ENCODE measurements around the gene SLC8A1.

Gene SLC8A1

GRCh38 chr2:40165509-40165844, 286.4 kb downstream of the SLC8A1 start:
- H3K9ac ChIP-seq (ENCODE audit: insufficient read length), result no peak overlapping the region
- no peak for DNase-seq (ENCODE audit: low read depth, low spot score)
- H3K27ac ChIP-seq, result no peak overlapping the region
- no peak for TF ChIP-seq FOXP2 (optimal IDR thresholded peaks at IDR 0.05; ENCODE audit: control extremely low read depth, extremely low read length, insufficient read depth)
- no peak for TF ChIP-seq EZH2 (IDR thresholded peaks at IDR 0.05)
- no peak for TF ChIP-seq POLR2AphosphoS5 (IDR thresholded peaks at IDR 0.05; ENCODE audit: borderline replicate concordance, low read depth, low read length)
- H3K9me3 ChIP-seq (ENCODE audit: low read depth, low read length), result no peaks in the 10 kb centered on the region
- H3K4me3 ChIP-seq, result no peak overlapping the region
- H3K36me3 ChIP-seq (ENCODE audit: insufficient read depth, low read length), result no peaks in the 10 kb centered on the region

DNA sequence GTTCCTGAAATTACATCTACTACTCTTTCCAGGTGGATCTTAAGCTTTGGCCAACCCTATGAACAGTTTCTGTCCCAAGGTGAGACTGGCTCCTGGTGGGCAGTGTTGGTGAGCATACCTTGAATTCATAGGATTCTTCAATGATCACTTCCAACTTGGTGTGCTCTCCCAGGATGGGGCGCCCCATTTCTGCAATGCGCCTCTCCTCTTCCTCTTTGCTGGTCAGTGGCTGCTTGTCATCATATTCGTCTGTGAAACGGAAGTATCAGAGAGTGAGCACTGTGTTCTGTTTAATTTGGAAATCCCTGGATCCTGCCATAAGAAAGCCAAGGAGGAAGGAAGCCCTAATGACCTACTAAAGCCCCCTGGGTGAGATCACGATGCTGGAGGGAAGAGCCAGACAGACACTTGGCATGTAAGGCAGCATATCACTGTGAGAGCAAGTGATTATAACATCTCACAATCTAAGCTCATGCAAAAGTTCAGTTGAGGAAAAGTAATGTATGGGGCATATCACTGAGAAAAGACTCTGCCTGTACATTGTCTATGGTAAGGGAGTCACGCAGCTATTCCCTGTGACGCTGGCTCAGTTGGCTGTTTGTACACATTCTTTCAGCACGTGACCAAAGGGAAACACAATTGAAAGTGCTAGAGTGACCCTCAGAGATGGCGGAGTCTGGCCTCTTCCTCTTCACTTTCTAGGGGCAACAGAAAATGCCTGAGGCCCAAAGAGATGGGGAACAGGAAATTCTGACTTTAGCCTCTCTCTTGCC, 287.0 kb downstream of the SLC8A1 start:
- Histone ChIP-seq H3K4me3 (no peak overlapping the region), H3K36me3 (ENCODE audit: insufficient read depth, low read length) (no peaks in the 10 kb centered on the region)
- no peak for DNase-seq (ENCODE audit: low read depth, low spot score)

DNA sequence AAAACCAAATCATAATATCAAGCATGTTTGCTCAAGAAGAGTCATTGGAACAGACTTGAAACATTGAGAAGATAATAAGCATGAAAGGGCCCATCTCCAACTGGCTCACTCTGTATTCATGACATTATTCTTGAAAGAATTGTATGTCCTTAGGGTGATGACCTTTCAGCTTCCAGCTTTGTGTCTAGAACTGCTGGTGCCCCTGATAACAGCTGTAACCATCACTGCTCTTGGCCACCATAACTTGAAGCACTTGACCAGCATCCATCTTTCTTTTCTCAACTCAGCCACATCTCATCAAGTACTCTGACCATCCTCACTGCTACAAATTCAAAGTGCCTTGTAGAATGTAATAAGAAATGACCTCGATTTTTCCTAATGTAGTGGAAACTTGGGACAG, 289.9 kb downstream of the SLC8A1 start:
- Histone ChIP-seq H3K27ac (no peak overlapping the region), H3K36me3 (ENCODE audit: insufficient read depth, low read length) (no peaks in the 10 kb centered on the region), H3K9ac (ENCODE audit: insufficient read length) (no peak overlapping the region), H3K4me3 (no peak overlapping the region), H3K9me3 (ENCODE audit: low read depth, low read length) (no peaks in the 10 kb centered on the region)
- TF ChIP-seq POLR2AphosphoS5 (IDR thresholded peaks at IDR 0.05; ENCODE audit: borderline replicate concordance, low read depth, low read length), result no peak
- DNase-seq (ENCODE audit: low read depth, low spot score), result no peak

More for the DNA sequence above, 287.0 kb downstream of the SLC8A1 start:
- no peak overlapping the region for H3K27ac ChIP-seq
- no peaks in the 10 kb centered on the region for H3K9me3 ChIP-seq (ENCODE audit: low read depth, low read length)
- no peak overlapping the region for H3K9ac ChIP-seq (ENCODE audit: insufficient read length)
- no peak for TF ChIP-seq EZH2 (IDR thresholded peaks at IDR 0.05)
- TF ChIP-seq POLR2AphosphoS5 (IDR thresholded peaks at IDR 0.05; ENCODE audit: borderline replicate concordance, low read depth, low read length), result no peak

DNA sequence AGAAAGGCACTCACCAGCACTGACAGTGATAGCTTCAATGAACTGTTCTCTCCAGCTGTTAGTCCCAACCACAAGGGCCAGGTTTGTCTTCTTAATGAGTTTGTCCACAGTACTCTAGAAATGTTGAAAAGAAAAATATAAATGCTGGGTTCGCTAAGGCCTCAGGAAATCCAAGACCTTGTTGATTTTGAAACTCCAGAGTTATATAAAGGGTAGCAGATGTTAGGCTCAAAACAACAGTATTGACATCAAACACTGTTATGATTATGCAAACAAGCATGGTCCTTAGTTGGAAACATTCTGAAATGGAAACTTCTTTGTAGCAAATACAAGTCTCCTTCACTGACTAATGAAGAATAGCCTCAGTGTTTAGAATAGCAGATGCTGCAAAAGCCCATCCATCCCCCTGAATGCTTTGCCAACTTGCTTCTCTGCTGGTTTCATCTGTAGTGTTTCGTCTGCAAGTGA, 291.1 kb downstream of the SLC8A1 start:
- Histone ChIP-seq H3K9me3 (ENCODE audit: low read depth, low read length) (no peaks in the 10 kb centered on the region), H3K36me3 (ENCODE audit: insufficient read depth, low read length) (no peaks in the 10 kb centered on the region), H3K4me3 (no peak overlapping the region), H3K27ac (no peak overlapping the region), H3K9ac (ENCODE audit: insufficient read length) (no peak overlapping the region)
- no peak for DNase-seq (ENCODE audit: low read depth, low spot score)
- TF ChIP-seq FOXP2 (optimal IDR thresholded peaks at IDR 0.05; ENCODE audit: control extremely low read depth, extremely low read length, insufficient read depth) (no peak), POLR2AphosphoS5 (IDR thresholded peaks at IDR 0.05; ENCODE audit: borderline replicate concordance, low read depth, low read length) (no peak), EZH2 (IDR thresholded peaks at IDR 0.05) (no peak)

GRCh38 chr2:40159333-40159732, 292.6 kb downstream of the SLC8A1 start:
- no peaks in the 10 kb centered on the region for H3K9me3 ChIP-seq (ENCODE audit: low read depth, low read length)
- no peak for DNase-seq (ENCODE audit: low read depth, low spot score)
- no peak overlapping the region for H3K9ac ChIP-seq (ENCODE audit: insufficient read length)
- H3K27ac ChIP-seq, result no peak overlapping the region
- no peak overlapping the region for H3K4me3 ChIP-seq
- H3K36me3 ChIP-seq (ENCODE audit: insufficient read depth, low read length), result no peaks in the 10 kb centered on the region
- TF ChIP-seq FOXP2 (optimal IDR thresholded peaks at IDR 0.05; ENCODE audit: control extremely low read depth, extremely low read length, insufficient read depth), result no peak

DNA sequence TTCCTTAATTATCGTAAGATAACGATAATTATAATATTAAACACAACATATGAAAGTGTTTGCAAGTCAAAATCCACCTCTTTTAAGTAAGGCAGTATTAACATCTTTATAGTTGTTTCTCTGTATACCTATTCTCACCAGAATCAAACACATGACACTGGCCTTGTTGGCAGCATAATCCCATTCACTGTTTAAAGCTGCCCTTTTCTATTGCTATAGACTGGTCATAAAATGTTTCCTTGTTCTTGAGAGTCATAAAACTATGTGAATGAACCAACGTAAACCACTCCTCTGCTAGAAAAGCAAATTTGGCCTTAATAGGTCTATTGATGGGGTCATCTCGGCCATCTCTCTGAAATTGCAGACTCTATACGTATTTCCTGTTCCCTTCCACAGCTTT, 293.1 kb downstream of the SLC8A1 start:
- no peak overlapping the region for H3K27ac ChIP-seq
- H3K4me3 ChIP-seq, result no peak overlapping the region
- DNase-seq (ENCODE audit: low read depth, low spot score), result no peak
- H3K9me3 ChIP-seq (ENCODE audit: low read depth, low read length), result no peaks in the 10 kb centered on the region
- no peaks in the 10 kb centered on the region for H3K36me3 ChIP-seq (ENCODE audit: insufficient read depth, low read length)
- TF ChIP-seq POLR2AphosphoS5 (IDR thresholded peaks at IDR 0.05; ENCODE audit: borderline replicate concordance, low read depth, low read length), result no peak
- no peak for TF ChIP-seq EZH2 (IDR thresholded peaks at IDR 0.05)
- no peak for TF ChIP-seq FOXP2 (optimal IDR thresholded peaks at IDR 0.05; ENCODE audit: control extremely low read depth, extremely low read length, insufficient read depth)
- H3K9ac ChIP-seq (ENCODE audit: insufficient read length), result no peak overlapping the region

DNA sequence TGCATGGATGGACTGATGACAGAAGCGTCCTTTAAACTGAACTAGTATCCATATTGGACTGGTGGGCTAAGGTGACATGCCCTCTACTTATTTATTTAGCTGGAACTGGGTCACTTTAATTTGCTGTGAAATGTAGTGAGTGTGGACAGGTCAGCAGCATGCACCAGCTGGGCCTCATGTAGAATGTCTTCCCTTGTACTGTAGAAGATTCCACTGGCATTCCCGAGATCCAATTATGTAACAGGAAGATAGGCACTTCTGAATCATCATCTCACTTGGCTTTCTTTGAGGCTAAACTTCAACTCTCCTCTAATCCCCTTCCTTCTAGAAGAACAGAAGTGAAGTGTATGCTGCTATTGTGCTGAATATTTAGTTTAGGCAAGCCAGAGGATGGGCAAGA, 296.2 kb downstream of the SLC8A1 start:
- Histone ChIP-seq H3K9ac (ENCODE audit: insufficient read length) (no peak overlapping the region), H3K4me3 (no peak overlapping the region), H3K9me3 (ENCODE audit: low read depth, low read length) (no peaks in the 10 kb centered on the region), H3K27ac (no peak overlapping the region), H3K36me3 (ENCODE audit: insufficient read depth, low read length) (no peaks in the 10 kb centered on the region)
- no peak for DNase-seq (ENCODE audit: low read depth, low spot score)
- TF ChIP-seq FOXP2 (optimal IDR thresholded peaks at IDR 0.05; ENCODE audit: control extremely low read depth, extremely low read length, insufficient read depth) (no peak), POLR2AphosphoS5 (IDR thresholded peaks at IDR 0.05; ENCODE audit: borderline replicate concordance, low read depth, low read length) (no peak), EZH2 (IDR thresholded peaks at IDR 0.05) (no peak)

DNA sequence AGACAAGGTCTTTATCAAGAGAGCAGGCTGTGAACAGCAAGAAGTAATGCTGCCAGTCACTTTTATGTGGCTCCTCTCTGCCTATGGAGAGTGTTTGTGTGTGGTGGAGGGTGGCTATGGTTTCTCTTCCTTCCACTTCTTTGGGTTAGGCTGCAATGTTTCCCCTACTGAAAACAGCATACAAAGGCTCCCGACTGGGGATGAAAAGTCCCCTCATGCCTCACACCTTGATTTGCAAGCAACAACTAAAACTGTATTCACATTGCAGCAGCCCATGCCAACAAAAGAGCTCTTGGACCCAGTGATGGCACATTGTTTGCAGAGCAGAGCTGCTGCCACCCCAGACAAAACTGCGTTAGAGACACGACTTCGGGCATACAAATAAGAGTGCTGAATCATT, 301.6 kb downstream of the SLC8A1 start:
- DNase-seq (ENCODE audit: low read depth, low spot score), result no peak
- Histone ChIP-seq H3K9me3 (ENCODE audit: low read depth, low read length) (no peaks in the 10 kb centered on the region), H3K9ac (ENCODE audit: insufficient read length) (no peak overlapping the region), H3K27ac (no peak overlapping the region), H3K4me3 (no peak overlapping the region), H3K36me3 (ENCODE audit: insufficient read depth, low read length) (no peaks in the 10 kb centered on the region)
- TF ChIP-seq EZH2 (IDR thresholded peaks at IDR 0.05) (no peak), FOXP2 (optimal IDR thresholded peaks at IDR 0.05; ENCODE audit: control extremely low read depth, extremely low read length, insufficient read depth) (no peak), POLR2AphosphoS5 (IDR thresholded peaks at IDR 0.05; ENCODE audit: borderline replicate concordance, low read depth, low read length) (no peak)

- no peaks in the 10 kb centered on the region for H3K9me3 ChIP-seq (ENCODE audit: low read depth, low read length)
- H3K4me3 ChIP-seq, result no peak overlapping the region
- H3K27ac ChIP-seq, result no peak overlapping the region
- H3K9ac ChIP-seq (ENCODE audit: insufficient read length), result no peak overlapping the region
- DNase-seq (ENCODE audit: low read depth, low spot score), result no peak
- TF ChIP-seq FOXP2 (optimal IDR thresholded peaks at IDR 0.05; ENCODE audit: control extremely low read depth, extremely low read length, insufficient read depth) (no peak), POLR2AphosphoS5 (IDR thresholded peaks at IDR 0.05; ENCODE audit: borderline replicate concordance, low read depth, low read length) (no peak), EZH2 (IDR thresholded peaks at IDR 0.05) (no peak)
- no peaks in the 10 kb centered on the region for H3K36me3 ChIP-seq (ENCODE audit: insufficient read depth, low read length)
Observed at GRCh38 chr2:40148334-40148733, 303.6 kb downstream of the SLC8A1 start.
